ENCODE data around the gene PNPLA7.

GRCh38 chr9:137421838-137422603 lies 128.2 kb downstream of the PNPLA7 start:
- TF ChIP-seq CTBP1 (IDR thresholded peaks at IDR 0.05; ENCODE audit: borderline replicate concordance) = no peak
- no peak for TF ChIP-seq NFRKB (IDR thresholded peaks at IDR 0.05)
- no peak for TF ChIP-seq SP1 (IDR thresholded peaks at IDR 0.05)
- TF ChIP-seq FOXM1 (IDR thresholded peaks at IDR 0.05; ENCODE audit: borderline replicate concordance) = no peak
- no peak for TF ChIP-seq FOXA1 (IDR thresholded peaks at IDR 0.05)
- TF ChIP-seq SUZ12 (IDR thresholded peaks at IDR 0.05) = no peak
- no peak for TF ChIP-seq L3MBTL2 (conservative IDR thresholded peaks at IDR 0.05)
- no peak for TF ChIP-seq BHLHE40 (IDR thresholded peaks at IDR 0.05; ENCODE audit: borderline replicate concordance)
- TF ChIP-seq ELF4 (IDR thresholded peaks at IDR 0.05) = no peak
- TF ChIP-seq ZNF384 (IDR thresholded peaks at IDR 0.05) = no peak
- TF ChIP-seq HDGF (IDR thresholded peaks at IDR 0.05; ENCODE audit: borderline replicate concordance) = no peak
- TF ChIP-seq LEF1 (IDR thresholded peaks at IDR 0.05; ENCODE audit: borderline replicate concordance) = no peak
- TF ChIP-seq PKNOX1 (IDR thresholded peaks at IDR 0.05) = no peak

Measured in HEK293T (cell line).